Stimulated activated CD8-positive, alpha-beta memory T cell treated with anti-CD3 and anti-CD28 coated beads, Interleukin-4, amount 100 ng/mL, for 4 hours (primary cell): ENCODE data around the gene NDUFS6.
"Not testable (repeated sequence)": the region's sequence is repeated elsewhere in the genome, so short reads cannot be mapped to it uniquely, and the experiment has no call there.

Source experiments
- DNase-seq, 2 donors: peaks; one replicate each; pipeline ENCODE4 v3.0.0-alpha.2; 2020; ENCODE audit warnings: low read depth in 2 of 2, low spot score in 1 of 2

The NDUFS6 gene

GRCh38 chr5:1831257-1831656 is 30.1 kb downstream of the NDUFS6 start:
- DNase-seq, result no peak

- DNase-seq, result no peak
Observed at GRCh38 chr5:1831677-1832313, 30.6 kb downstream of the NDUFS6 start.

GRCh38 chr5:1832511-1833250 is 31.5 kb downstream of the NDUFS6 start:
- DNase-seq, result no peak

- no peak for DNase-seq
Observed at GRCh38 chr5:1833264-1834021, 32.2 kb downstream of the NDUFS6 start.

GRCh38 chr5:1834022-1834551 is 32.9 kb downstream of the NDUFS6 start:
- DNase-seq, result no peak

- DNase-seq, result no peak
Observed at GRCh38 chr5:1834721-1835429, 33.7 kb downstream of the NDUFS6 start.

- DNase-seq, result no peak
Observed at GRCh38 chr5:1835431-1835830, 34.2 kb downstream of the NDUFS6 start.

- DNase-seq, result no peak
Observed at GRCh38 chr5:1836176-1836890, 35.1 kb downstream of the NDUFS6 start.

GRCh38 chr5:1836891-1837880 is 36.0 kb downstream of the NDUFS6 start:
- no peak for DNase-seq

- DNase-seq, result no peak
Observed at GRCh38 chr5:1838013-1838412, 36.8 kb downstream of the NDUFS6 start.

GRCh38 chr5:1840071-1840547 is 38.9 kb downstream of the NDUFS6 start:
- DNase-seq, result no peak

GRCh38 chr5:1840741-1841521 is 39.7 kb downstream of the NDUFS6 start:
- no peak for DNase-seq

- DNase-seq, result no peak
Observed at GRCh38 chr5:1842004-1842819, 41.0 kb downstream of the NDUFS6 start.

GRCh38 chr5:1843761-1844160 is 42.6 kb downstream of the NDUFS6 start:
- not testable (repeated sequence) for DNase-seq

GRCh38 chr5:1844708-1845436 is 43.7 kb downstream of the NDUFS6 start:
- no peak for DNase-seq

GRCh38 chr5:1845696-1846095 is 44.5 kb downstream of the NDUFS6 start:
- no peak for DNase-seq

- no peak for DNase-seq
Observed at GRCh38 chr5:1846583-1846982, 45.4 kb downstream of the NDUFS6 start.
